GM12865 (cell line): ENCODE measurements around the gene FZD10.

Source experiments
- DNase-seq: peaks from one replicate; pipeline ENCODE4 v3.0.0; 2010; ENCODE audit warnings: low read depth
- H3K4me3 ChIP-seq: 2 replicates; pipeline ENCODE4 v1.5.1; 2011; ENCODE audit warnings: mild to moderate bottlenecking, low read depth, low read length, control low read depth
- CTCF ChIP-seq: IDR thresholded peaks from 2 replicates; pipeline ENCODE4 v1.5.1; 2011; ENCODE audit warnings: low read length, control low read depth, low read depth, inconsistent platforms; ENCODE audit not compliant: insufficient read depth; ENCODE audit errors: missing control alignments

The FZD10 gene

GRCh38 chr12:130201037-130201436, 38.8 kb downstream of the FZD10 start:
- DNase-seq: no peak
- no peak for TF ChIP-seq CTCF

GRCh38 chr12:130202201-130202600, 39.9 kb downstream of the FZD10 start:
- TF ChIP-seq CTCF: no peak
- no peak overlapping the region for H3K4me3 ChIP-seq
- DNase-seq: no peak

More at GRCh38 chr12:130201037-130201436, 38.8 kb downstream of the FZD10 start:
- no peak overlapping the region for H3K4me3 ChIP-seq

- TF ChIP-seq CTCF: no peak
- DNase-seq: no peak
- no peak overlapping the region for H3K4me3 ChIP-seq
Measured at GRCh38 chr12:130203151-130203550, 40.9 kb downstream of the FZD10 start.

- H3K4me3 ChIP-seq: no peak overlapping the region
- DNase-seq: no peak
- no peak for TF ChIP-seq CTCF
Measured at GRCh38 chr12:130204541-130204953, 42.3 kb downstream of the FZD10 start.

GRCh38 chr12:130205495-130205894, 43.2 kb downstream of the FZD10 start:
- no peak overlapping the region for H3K4me3 ChIP-seq
- TF ChIP-seq CTCF: no peak
- no peak for DNase-seq

GRCh38 chr12:130212384-130212989, 50.2 kb downstream of the FZD10 start:
- no peak for DNase-seq
- H3K4me3 ChIP-seq: no peak overlapping the region
- TF ChIP-seq CTCF: no peak

GRCh38 chr12:130213249-130213648, 51.0 kb downstream of the FZD10 start:
- no peak for TF ChIP-seq CTCF
- DNase-seq: no peak
- no peak overlapping the region for H3K4me3 ChIP-seq
